K562 (cell line): ENCODE measurements around the gene ZCCHC24. TPM values are rescaled to one million over a fixed set of nuclear protein-coding genes. Genes with fewer than 3 reads are reported as not detected.
A peak's percentile ranks its signal among the peaks of the same experiment; 100 is the strongest.

Source experiments
- BCOR ChIP-seq: fragments of 450-650 bp; IDR thresholded peaks from 2 replicates; pipeline ENCODE4 v1.6.1; 2016
- CBFA2T2 ChIP-seq: fragments of 450-650 bp; conservative IDR thresholded peaks from 2 replicates; pipeline ENCODE4 v1.6.1; 2017; ENCODE audit warnings: mild to moderate bottlenecking
- CEBPB ChIP-seq: fragments of 450-650 bp; IDR thresholded peaks from 2 replicates; pipeline ENCODE4 v1.6.1; 2016; ENCODE audit warnings: missing genetic modification characterization, missing compliant biosample characterization
- CTBP1 ChIP-seq: fragments of 450-650 bp; IDR thresholded peaks from 2 replicates; pipeline ENCODE4 v1.6.1; 2016; ENCODE audit warnings: borderline replicate concordance
- E2F3 ChIP-seq: fragments of 250-450 bp; sonication (Bioruptor Pico); IDR thresholded peaks from 2 replicates; pipeline ENCODE4 v1.4.0; 2020; ENCODE audit warnings: mild to moderate bottlenecking
- ELF2 ChIP-seq: fragments of 250-450 bp; sonication (Bioruptor Pico); IDR thresholded peaks from 2 replicates; pipeline ENCODE4 v1.5.0; 2021; ENCODE audit warnings: mild to moderate bottlenecking
- HDAC8 ChIP-seq: fragments of 450-650 bp; IDR thresholded peaks from 2 replicates; pipeline ENCODE4 v1.6.1; 2016; ENCODE audit warnings: mild to moderate bottlenecking, missing genetic modification characterization, moderate library complexity, missing compliant biosample characterization
- MXI1 ChIP-seq: IDR thresholded peaks from 2 replicates; pipeline ENCODE4 v1.6.1; 2011; ENCODE audit warnings: low read depth, mild to moderate bottlenecking, improper control_type of control experiment, low read length
- MYC ChIP-seq, 2 experiments: fragments of 250-450 bp in 1 of 2; sonication (Bioruptor Pico) in 1 of 2; IDR thresholded peaks; 2 replicates each; pipeline versions ENCODE4 v1.5.1 to v1.6.1; 2012 to 2021; ENCODE audit warnings: low read depth in 2 of 2, borderline replicate concordance in 1 of 2, improper control_type of control experiment in 1 of 2, low read length in 1 of 2, mild to moderate bottlenecking in 1 of 2, moderate library complexity in 1 of 2
- NBN ChIP-seq: fragments of 450-650 bp; IDR thresholded peaks from 2 replicates; pipeline ENCODE4 v1.6.1; 2016; ENCODE audit warnings: low read depth, mild to moderate bottlenecking
- NR2C2 ChIP-seq, 2 experiments: fragments of 200-800 bp in 1 of 2; sonication (Bioruptor generic) in 1 of 2; sonication (generic) in 1 of 2; formaldehyde crosslinking in 1 of 2; IDR thresholded peaks; 2 replicates each; pipeline versions ENCODE4 v1.6.1 to v1.8.0; 2016 to 2022; ENCODE audit warnings: mild to moderate bottlenecking in 1 of 2, missing compliant biosample characterization in 1 of 2, missing genetic modification characterization in 1 of 2, missing genetic modification reagents in 1 of 2
- NR4A1 ChIP-seq, 2 experiments: fragments of 250-450 bp in 1 of 2; fragments of 450-650 bp in 1 of 2; sonication (Bioruptor Pico) in 1 of 2; IDR thresholded peaks; 2 replicates each; pipeline versions ENCODE4 v1.4.0 to v1.6.1; 2016 to 2020; ENCODE audit warnings: mild to moderate bottlenecking in 2 of 2, missing compliant biosample characterization in 1 of 2, missing genetic modification characterization in 1 of 2, moderate library complexity in 1 of 2
- SRF ChIP-seq, 2 experiments: fragments of 250-450, 450-650 bp in 1 of 2; sonication (Bioruptor Pico) in 1 of 2; sonication (generic) in 1 of 2; formaldehyde crosslinking; IDR thresholded peaks; 2 replicates each; pipeline versions ENCODE4 v1.5.0 to v1.5.1; 2020 to 2022; ENCODE audit warnings: mild to moderate bottlenecking in 1 of 2, missing genetic modification reagents in 1 of 2
- TEAD4 ChIP-seq, 2 experiments: sonication (generic) in 1 of 2; formaldehyde crosslinking in 1 of 2; IDR thresholded peaks; 2 replicates each; pipeline versions ENCODE4 v1.6.1 to v1.8.0; 2012 to 2022; ENCODE audit warnings: borderline replicate concordance in 1 of 2, inconsistent platforms in 1 of 2, low read length in 1 of 2, mild to moderate bottlenecking in 1 of 2, missing genetic modification reagents in 1 of 2
- ZBTB11 ChIP-seq, 3 experiments: fragments of 200-800 bp in 1 of 3; fragments of 250-450 bp in 1 of 3; fragments of 450-650 bp in 1 of 3; sonication (Bioruptor Pico) in 1 of 3; sonication (Bioruptor generic) in 1 of 3; formaldehyde crosslinking in 1 of 3; IDR thresholded peaks; 2 replicates each; pipeline versions ENCODE4 v1.6.1 to v1.8.0; 2016 to 2022; ENCODE audit warnings: mild to moderate bottlenecking in 2 of 3, missing genetic modification characterization in 2 of 3, missing compliant biosample characterization in 1 of 3, moderate library complexity in 1 of 3
- ZNF584 ChIP-seq: fragments of 200-800 bp; sonication (Bioruptor generic); IDR thresholded peaks from 2 replicates; pipeline ENCODE4 v1.6.1; 2016; ENCODE audit warnings: low read depth, mild to moderate bottlenecking, missing genetic modification characterization, missing compliant biosample characterization
- polyA plus RNA-seq, 8 experiments: library from polyadenylated mRNA; depleted of rRNA in 4 of 8; stranded (reverse) in 5 of 8; unstranded in 3 of 8; fragments of >200 nt; fragmentation: Nextera tagmentation in 2 of 8; fragmentation: Illumina TruSeq in 1 of 8; extraction: Ambion mirVana in 2 of 8; extraction: Trizol in 1 of 8; gene quantifications; 2 replicates each; pipeline versions ENCODE4 v1.2.1 to v1.2.3, GENCODE V29; 2011 to 2014; ENCODE audit warnings: inconsistent platforms in 1 of 8, missing spikeins in 1 of 8
- total RNA-seq, 7 experiments: library from RNA; depleted of rRNA in 6 of 7; stranded (reverse); fragments of >200 nt in 6 of 7; fragmentation: Illumina TruSeq in 2 of 7; extraction: Trizol in 2 of 7; gene quantifications; 2 replicates each; pipeline versions ENCODE4 v1.2.1 to v1.2.3, GENCODE V29; 2011 to 2021; ENCODE audit warnings: low replicate concordance in 1 of 7
- TF ChIP-seq, protein P1 (sequence below): sonication (generic); formaldehyde crosslinking; IDR thresholded peaks from 2 replicates; pipeline ENCODE4 v1.8.0; 2022; ENCODE audit warnings: mild to moderate bottlenecking, missing genetic modification reagents
- TF ChIP-seq, protein P2 (sequence below): fragments of 450-650 bp; formaldehyde crosslinking; IDR thresholded peaks from 2 replicates; pipeline ENCODE4 v1.4.0; 2022; ENCODE audit warnings: missing genetic modification characterization
- TF ChIP-seq, protein P3 (sequence below): sonication (generic); formaldehyde crosslinking; IDR thresholded peaks from 2 replicates; pipeline ENCODE4 v1.9.0; 2022; ENCODE audit warnings: mild to moderate bottlenecking, missing genetic modification reagents

The ZCCHC24 gene
- total and polyA plus RNA-seq, 9 of the 15 experiments (the other 6 are each of a cell fraction or from before 2014, with no cell fraction given), result 0.84 to 11.0 (median 4.6) TPM

- peak in 1 of 3 experiments; percentile 23; a peak in 1 of 6 replicates for TF ChIP-seq ZBTB11 (CRISPR knock-in tag; IDR thresholded peaks at IDR 0.05)
- TF ChIP-seq, protein P1, sequence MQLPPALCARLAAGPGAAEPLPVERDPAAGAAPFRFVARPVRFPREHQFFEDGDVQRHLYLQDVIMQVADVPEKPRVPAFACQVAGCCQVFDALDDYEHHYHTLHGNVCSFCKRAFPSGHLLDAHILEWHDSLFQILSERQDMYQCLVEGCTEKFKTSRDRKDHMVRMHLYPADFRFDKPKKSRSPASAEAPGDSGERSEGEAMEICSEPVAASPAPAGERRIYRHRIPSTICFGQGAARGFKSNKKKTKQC, result peak; percentile 67
- TF ChIP-seq ZNF584 (CRISPR knock-in tag), result 0 out of 2 replicates have a peak, but pooled peaks have one; percentile 75
- no peak for TF ChIP-seq CTBP1
- 0 out of 2 replicates have a peak, but pooled peaks have one; percentile 8 for TF ChIP-seq TEAD4 (IDR thresholded peaks at IDR 0.05; ENCODE audit: low read length)
- TF ChIP-seq TEAD4 (CRISPR knock-in tag; IDR thresholded peaks at IDR 0.05; ENCODE audit: borderline replicate concordance), result peak; percentile 69; the same call in 1 of the 2 replicates
- peak; percentile 80 for TF ChIP-seq E2F3
- TF ChIP-seq ELF2 (CRISPR knock-in tag), result peak; percentile 65
- TF ChIP-seq MXI1, result peak; percentile 77; the same call in 1 of the 2 replicates
- TF ChIP-seq NR2C2 (CRISPR knock-in tag; IDR thresholded peaks at IDR 0.05), result no peak
- peak; percentile 45; the same call in 1 of the 2 replicates for TF ChIP-seq NR2C2 (tag; IDR thresholded peaks at IDR 0.05)
- peak; percentile 97 for TF ChIP-seq MYC (IDR thresholded peaks at IDR 0.05; ENCODE audit: low read depth, low read length)
- peak; percentile 96 for TF ChIP-seq MYC (CRISPR knock-in tag; IDR thresholded peaks at IDR 0.05; ENCODE audit: borderline replicate concordance, low read depth)
- no peak for TF ChIP-seq NR4A1 (CRISPR knock-in tag; IDR thresholded peaks at IDR 0.05)
- TF ChIP-seq NR4A1 (tag; IDR thresholded peaks at IDR 0.05), result 0 out of 2 replicates have a peak, but pooled peaks have one; percentile 34
- TF ChIP-seq, protein P2, sequence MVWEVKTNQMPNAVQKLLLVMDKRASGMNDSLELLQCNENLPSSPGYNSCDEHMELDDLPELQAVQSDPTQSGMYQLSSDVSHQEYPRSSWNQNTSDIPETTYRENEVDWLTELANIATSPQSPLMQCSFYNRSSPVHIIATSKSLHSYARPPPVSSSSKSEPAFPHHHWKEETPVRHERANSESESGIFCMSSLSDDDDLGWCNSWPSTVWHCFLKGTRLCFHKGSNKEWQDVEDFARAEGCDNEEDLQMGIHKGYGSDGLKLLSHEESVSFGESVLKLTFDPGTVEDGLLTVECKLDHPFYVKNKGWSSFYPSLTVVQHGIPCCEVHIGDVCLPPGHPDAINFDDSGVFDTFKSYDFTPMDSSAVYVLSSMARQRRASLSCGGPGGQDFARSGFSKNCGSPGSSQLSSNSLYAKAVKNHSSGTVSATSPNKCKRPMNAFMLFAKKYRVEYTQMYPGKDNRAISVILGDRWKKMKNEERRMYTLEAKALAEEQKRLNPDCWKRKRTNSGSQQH (CRISPR knock-in tag), result peak; percentile 32; the same call in 1 of the 2 replicates
- peak; percentile 75 for TF ChIP-seq BCOR
- peak in 1 of 2 experiments; percentile 15; a peak in 1 of 4 replicates for TF ChIP-seq SRF (CRISPR knock-in tag; IDR thresholded peaks at IDR 0.05)
- TF ChIP-seq NBN, result peak; percentile 26; the same call in 1 of the 2 replicates
- peak; percentile 98 for TF ChIP-seq CEBPB
- TF ChIP-seq CBFA2T2, result peak; percentile 18; the same call in 1 of the 2 replicates
- TF ChIP-seq, protein P3, sequence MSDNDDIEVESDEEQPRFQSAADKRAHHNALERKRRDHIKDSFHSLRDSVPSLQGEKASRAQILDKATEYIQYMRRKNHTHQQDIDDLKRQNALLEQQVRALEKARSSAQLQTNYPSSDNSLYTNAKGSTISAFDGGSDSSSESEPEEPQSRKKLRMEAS, result peak; percentile 94
- peak; percentile 16; the same call in 1 of the 2 replicates for TF ChIP-seq HDAC8 (tag)
Measured at GRCh38 chr10:79347894-79348639, 97.4 kb downstream of the ZCCHC24 start (continued).
